NCI-H1048 (cell line): ENCODE data around the gene CERT1.

Experiments used
- DNase-seq: peaks from one replicate; lab custom pipeline; 2025; lab: John Stamatoyannopoulos, UW

The CERT1 gene

DNA sequence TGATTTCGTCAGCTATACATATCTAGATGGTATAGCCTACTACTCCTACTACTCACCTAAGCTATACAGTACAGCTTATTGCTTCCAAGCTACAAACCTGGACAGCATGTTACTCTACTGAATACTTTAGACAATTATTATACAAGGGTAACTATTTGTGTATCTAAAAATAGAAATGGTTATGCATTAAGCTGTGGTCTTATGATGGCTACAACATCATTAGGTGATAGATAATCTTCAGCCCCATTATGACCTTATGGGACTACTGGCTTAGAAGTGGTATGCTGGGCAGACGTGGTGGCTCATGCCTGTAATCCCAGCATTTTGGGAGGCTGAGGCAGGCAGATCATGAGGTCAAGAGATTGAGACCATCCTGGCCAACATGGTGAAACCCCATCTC lies 40.2 kb downstream of the CERT1 start:
- no peak for DNase-seq

DNA sequence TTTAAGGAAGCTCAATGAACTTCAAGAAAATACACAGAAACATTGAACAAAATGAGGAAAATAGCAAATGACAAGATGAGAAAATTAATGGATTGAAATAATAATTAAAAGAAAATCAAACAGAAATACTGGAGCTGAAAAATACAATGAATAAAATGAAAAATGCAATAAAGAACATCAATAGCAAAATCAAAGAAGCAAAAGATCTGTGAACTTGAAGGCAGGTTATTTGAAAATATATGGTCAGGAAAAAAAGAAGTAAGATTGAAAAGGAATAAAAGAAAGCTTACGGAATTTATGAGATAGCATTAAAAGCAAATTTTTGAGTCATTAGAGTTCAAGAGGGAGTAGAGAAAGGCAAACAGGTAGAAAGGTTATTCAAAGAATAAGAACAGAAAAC lies 42.4 kb downstream of the CERT1 start:
- no peak for DNase-seq

- DNase-seq = no peak
Observed at GRCh38 chr5:75468593-75468992, 42.8 kb downstream of the CERT1 start.

GRCh38 chr5:75466006-75466716 lies 45.3 kb downstream of the CERT1 start:
- DNase-seq = no peak

DNA sequence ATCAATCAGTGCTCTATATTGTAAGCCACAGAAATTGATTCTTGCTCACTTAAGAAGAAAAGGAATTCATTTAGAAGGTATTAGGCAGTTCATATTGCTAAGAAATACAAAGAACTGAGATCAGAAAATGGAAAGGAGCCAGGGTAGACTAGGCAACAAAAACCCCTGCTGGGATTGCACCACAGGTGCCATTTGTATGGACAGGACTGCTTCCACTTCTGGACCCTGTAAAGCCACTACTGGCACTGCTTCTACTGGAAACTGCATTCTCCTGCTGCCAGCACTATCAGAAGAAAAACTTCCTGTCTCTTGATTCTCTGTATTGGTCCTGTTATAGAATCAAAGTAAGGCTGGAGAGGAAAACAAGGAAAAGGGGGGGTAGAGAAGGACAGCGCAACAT lies 45.9 kb downstream of the CERT1 start:
- no peak for DNase-seq

- no peak for DNase-seq
Observed at GRCh38 chr5:75463726-75464125, 47.7 kb downstream of the CERT1 start.

GRCh38 chr5:75461679-75462078 lies 49.8 kb downstream of the CERT1 start:
- DNase-seq = no peak

DNA sequence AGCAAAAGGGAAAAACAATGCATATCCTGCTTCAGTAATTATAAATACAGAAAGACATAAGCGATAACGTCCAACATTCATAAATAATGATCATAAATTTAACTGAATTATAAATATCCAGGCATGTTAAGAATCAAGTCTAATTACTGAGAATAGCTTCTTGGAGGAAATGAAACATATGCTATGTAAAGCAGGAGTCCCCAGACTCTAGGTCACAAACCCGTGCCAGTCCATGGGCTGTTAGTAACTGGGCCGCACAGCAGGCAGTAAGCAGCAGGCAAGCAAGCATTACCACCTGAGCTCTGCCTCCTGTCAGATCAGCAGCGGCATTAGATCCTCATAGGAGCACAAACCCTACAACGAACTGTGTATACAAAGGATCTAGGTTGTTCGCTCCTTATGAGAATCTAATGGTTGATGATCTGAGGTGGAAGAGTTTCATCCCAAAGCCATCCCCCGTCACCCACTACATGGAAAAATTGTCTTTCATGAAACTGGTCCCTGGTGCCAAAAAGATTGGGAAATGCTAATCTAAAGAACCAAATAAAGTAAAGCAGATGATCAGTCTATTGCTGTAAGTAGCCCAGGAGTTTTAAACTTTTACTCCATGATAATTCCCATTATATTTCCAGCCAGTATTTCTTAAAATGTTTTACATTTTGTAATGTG lies 50.4 kb downstream of the CERT1 start:
- no peak for DNase-seq

DNA sequence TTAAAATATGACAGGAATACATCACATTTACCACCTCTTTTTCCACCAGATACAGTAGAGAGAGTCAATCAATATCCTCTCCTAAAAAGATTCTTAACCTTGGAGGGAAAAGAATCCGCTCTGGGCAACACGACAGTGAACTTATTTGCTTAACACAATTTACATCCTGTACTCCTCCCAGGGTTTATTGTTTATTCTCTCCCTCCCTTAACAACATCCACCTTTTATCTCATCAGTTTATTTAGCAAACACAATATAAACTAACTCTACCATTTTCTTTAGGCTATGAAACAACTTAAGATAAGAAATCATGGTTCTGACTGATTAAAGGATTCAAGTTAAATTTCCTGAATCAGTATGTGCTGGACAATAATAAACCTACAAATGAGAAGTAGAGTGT lies 50.9 kb downstream of the CERT1 start:
- no peak for DNase-seq

DNA sequence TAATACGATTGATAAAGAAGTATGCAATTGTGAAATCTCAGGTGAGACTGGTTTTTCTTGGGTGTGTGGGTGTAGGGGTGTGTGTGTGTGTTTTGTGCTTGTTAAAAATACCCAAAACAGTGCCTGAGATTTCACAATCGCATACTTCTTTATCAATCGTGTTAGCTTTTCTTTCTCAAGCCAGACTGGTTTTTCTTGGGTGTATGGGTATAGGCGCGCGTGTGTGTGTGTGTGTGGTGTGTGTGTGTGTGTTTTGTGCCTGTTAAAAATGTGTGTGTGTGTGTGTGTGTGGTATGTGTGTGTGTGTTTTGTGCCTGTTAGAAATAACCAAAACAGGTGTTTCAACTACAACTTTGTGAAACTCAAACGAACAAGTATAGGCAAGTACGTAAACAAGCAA lies 53.7 kb downstream of the CERT1 start:
- DNase-seq = no peak

GRCh38 chr5:75457161-75457560 lies 54.3 kb downstream of the CERT1 start:
- no peak for DNase-seq

DNA sequence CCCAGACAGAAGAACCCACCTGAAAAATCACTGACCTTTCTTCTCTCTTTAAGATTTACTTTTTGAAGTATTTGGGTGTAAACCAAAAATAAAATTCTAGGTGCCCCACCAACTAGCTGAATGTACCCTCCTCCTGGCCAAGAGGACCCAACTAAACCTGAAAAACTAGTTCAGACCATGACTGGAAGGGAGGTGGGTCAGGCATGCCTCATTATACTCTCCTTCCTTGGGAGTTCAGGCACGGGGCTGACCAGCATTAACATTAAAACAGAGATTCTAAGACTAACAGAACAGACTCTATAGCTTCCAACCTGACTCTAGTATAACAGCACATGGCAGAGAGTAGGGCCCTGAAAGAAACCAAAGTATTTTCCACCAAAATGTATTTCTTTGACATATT lies 61.4 kb downstream of the CERT1 start:
- no peak for DNase-seq

DNA sequence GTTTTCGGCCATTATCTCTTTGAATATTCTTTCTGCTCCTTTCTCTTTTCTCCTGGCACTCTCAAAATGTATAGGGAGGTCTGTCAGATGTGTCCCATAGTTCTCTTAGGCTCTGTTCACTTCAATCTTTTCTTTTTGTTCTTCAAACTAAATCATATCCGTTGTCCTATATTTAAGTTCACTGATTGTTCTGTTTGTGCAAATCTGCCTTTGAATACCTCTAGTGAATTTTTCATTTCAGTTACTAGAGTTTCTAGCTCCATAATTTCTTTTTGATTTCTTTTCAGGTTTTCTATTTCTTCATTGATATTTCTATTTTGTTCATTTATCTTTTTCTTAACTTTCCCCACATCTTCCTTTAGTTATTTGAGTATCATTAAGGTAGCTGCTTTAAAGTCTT lies 65.4 kb downstream of the CERT1 start:
- DNase-seq = no peak

DNA sequence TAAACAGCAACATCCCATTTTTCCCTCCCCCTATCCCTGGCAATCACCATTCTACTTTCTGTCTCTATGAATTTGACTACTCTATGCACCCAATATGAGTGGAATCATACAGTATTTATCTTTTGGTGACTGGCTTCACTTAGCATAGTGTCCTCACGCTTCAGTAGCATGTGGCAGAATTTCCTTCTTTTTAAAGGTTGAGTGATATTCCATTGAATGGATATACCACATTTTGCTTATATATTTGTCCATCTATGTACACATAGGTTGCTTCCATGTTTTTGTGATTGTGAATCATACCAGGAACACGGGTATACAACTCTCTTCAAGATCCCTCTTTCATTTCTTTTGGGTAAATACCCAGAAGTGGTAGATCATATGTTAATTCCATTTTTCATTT lies 69.9 kb downstream of the CERT1 start:
- no peak for DNase-seq

GRCh38 chr5:75439276-75439675 lies 72.2 kb downstream of the CERT1 start:
- no peak for DNase-seq

GRCh38 chr5:75438722-75439121 lies 72.7 kb downstream of the CERT1 start:
- no peak for DNase-seq

GRCh38 chr5:75435096-75435495 lies 76.3 kb downstream of the CERT1 start:
- DNase-seq = no peak

GRCh38 chr5:75433814-75434506 lies 77.5 kb downstream of the CERT1 start:
- DNase-seq = no peak

DNA sequence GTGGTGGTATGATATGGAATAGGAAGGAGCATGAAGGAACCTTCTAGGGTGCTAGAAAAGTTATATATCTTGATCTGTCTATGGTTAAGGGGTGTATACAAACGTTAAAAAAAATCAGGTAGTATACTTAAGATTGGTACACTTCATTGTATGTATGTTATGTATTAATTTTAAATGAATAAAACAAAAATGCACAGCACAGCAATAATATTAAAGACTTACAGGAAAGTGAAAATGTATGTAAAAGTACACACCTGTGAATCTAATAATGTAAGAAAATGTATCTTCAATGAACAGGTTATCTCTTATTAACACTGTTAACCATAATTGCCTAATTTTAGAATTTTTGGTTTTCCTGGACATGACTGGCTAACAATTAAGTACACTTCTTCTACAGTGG lies 97.2 kb downstream of the CERT1 start:
- no peak for DNase-seq

- DNase-seq = no peak
Observed at GRCh38 chr5:75412111-75412990, 99.1 kb downstream of the CERT1 start.

- no peak for DNase-seq
Observed at GRCh38 chr5:75405296-75405695, 106.1 kb downstream of the CERT1 start.

DNA sequence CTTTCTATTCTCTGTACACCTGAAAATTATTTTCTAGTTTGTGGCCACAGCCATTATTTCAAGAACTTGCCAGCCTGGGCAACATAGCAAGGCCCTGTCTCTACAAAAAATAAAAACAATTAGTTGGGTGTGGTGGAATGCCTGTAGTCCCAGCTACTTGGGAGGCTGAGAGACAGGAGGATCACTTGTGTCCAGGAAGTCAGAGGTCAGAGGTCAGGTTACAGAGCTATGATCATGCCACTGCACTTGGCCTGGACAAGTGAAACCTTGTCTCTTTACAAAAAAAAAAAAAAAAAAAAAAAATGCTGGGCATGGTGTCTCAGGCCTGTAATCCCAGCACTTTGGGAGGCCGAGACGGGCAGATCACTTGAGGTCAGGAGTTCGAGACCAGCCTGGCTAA lies 116.2 kb downstream of the CERT1 start:
- DNase-seq = no peak
